ENCODE data around the gene NKX6-2.

NKX6-2 gene

DNA sequence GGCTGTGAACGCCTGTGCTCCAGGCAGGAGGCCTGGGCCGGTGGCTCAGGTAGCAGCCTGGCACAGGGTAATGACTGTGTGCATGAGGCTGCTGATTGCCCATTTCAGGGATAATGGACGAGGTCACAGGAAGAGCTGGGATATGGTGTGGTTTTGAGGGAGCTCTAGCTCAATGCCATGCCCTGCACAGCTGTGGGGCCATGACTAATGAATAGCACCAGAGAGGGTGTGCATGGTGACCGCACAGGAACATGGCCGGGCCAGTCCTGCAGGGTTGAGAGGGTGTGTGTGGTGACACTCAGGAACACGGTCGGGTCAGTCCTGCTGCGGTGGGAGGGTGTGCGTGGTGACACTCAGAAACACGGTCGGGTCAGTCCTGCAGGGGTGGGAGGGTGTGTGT lies 21.8 kb downstream of the NKX6-2 start:
- Histone ChIP-seq H3K27me3 (ENCODE audit: control insufficient read depth, insufficient read depth, low read length) (no peaks in the 10 kb centered on the region), H3K9ac (ENCODE audit: low read length) (no peak overlapping the region), H3K36me3 (ENCODE audit: control insufficient read depth, insufficient read depth, low read length) (peaks cover 7% of the 10 kb centered on the region), H3K27ac (ENCODE audit: low read depth, low read length) (no peak overlapping the region), H3K4me1 (ENCODE audit: control insufficient read depth, insufficient read depth, low read length) (no peaks in the 10 kb centered on the region), H3K4me3 (ENCODE audit: low read length) (no peak overlapping the region)

GRCh38 chr10:132763545-132763944 lies 22.4 kb downstream of the NKX6-2 start:
- Histone ChIP-seq H3K9ac (ENCODE audit: low read length) (no peak overlapping the region), H3K27ac (ENCODE audit: low read depth, low read length) (no peak overlapping the region), H3K27me3 (ENCODE audit: control insufficient read depth, insufficient read depth, low read length) (no peaks in the 10 kb centered on the region), H3K4me1 (ENCODE audit: control insufficient read depth, insufficient read depth, low read length) (no peaks in the 10 kb centered on the region), H3K4me3 (ENCODE audit: low read length) (no peak overlapping the region), H3K36me3 (ENCODE audit: control insufficient read depth, insufficient read depth, low read length) (peaks cover 7% of the 10 kb centered on the region)

GRCh38 chr10:132762267-132762666 lies 23.7 kb downstream of the NKX6-2 start:
- H3K4me1 ChIP-seq (ENCODE audit: control insufficient read depth, insufficient read depth, low read length): no peaks in the 10 kb centered on the region
- H3K27me3 ChIP-seq (ENCODE audit: control insufficient read depth, insufficient read depth, low read length): no peaks in the 10 kb centered on the region
- no peak overlapping the region for H3K27ac ChIP-seq (ENCODE audit: low read depth, low read length)
- peaks cover 10% of the 10 kb centered on the region for H3K36me3 ChIP-seq (ENCODE audit: control insufficient read depth, insufficient read depth, low read length)
- no peak overlapping the region for H3K9ac ChIP-seq (ENCODE audit: low read length)
- no peak overlapping the region for H3K4me3 ChIP-seq (ENCODE audit: low read length)

- Histone ChIP-seq H3K4me1 (ENCODE audit: control insufficient read depth, insufficient read depth, low read length) (no peaks in the 10 kb centered on the region), H3K27ac (ENCODE audit: low read depth, low read length) (no peak overlapping the region), H3K4me3 (ENCODE audit: low read length) (no peak overlapping the region), H3K9ac (ENCODE audit: low read length) (no peak overlapping the region), H3K36me3 (ENCODE audit: control insufficient read depth, insufficient read depth, low read length) (peaks cover 11% of the 10 kb centered on the region), H3K27me3 (ENCODE audit: control insufficient read depth, insufficient read depth, low read length) (no peaks in the 10 kb centered on the region)
Observed at GRCh38 chr10:132761395-132762060, 24.4 kb downstream of the NKX6-2 start.

- Histone ChIP-seq H3K9ac (ENCODE audit: low read length) (no peak overlapping the region), H3K27ac (ENCODE audit: low read depth, low read length) (no peak overlapping the region), H3K4me1 (ENCODE audit: control insufficient read depth, insufficient read depth, low read length) (no peaks in the 10 kb centered on the region), H3K4me3 (ENCODE audit: low read length) (no peak overlapping the region), H3K27me3 (ENCODE audit: control insufficient read depth, insufficient read depth, low read length) (no peaks in the 10 kb centered on the region), H3K36me3 (ENCODE audit: control insufficient read depth, insufficient read depth, low read length) (peaks cover 21% of the 10 kb centered on the region)
Observed at GRCh38 chr10:132758865-132759264, 27.1 kb downstream of the NKX6-2 start.

DNA sequence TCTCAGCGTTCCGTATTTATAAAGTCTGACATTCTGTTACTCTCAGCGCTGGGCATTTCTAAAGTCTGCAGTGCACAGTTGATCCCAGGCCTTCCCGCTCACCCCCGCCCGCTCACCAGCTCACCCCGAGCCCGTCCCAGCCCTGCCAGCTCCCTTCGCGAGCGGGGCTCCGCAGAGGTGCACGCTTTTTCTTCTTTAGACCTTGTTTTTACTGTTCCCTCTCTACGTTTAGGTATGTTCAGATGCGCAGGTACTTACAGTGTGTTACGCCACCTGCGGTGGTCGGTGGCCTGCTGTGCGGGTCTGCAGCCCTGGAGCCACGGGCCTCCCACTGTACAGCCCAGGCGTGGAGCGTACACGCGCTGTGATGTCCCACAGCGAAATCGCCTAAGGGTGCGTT lies 28.8 kb downstream of the NKX6-2 start:
- peaks cover 18% of the 10 kb centered on the region for H3K36me3 ChIP-seq (ENCODE audit: control insufficient read depth, insufficient read depth, low read length)
- no peak overlapping the region for H3K4me3 ChIP-seq (ENCODE audit: low read length)
- H3K27ac ChIP-seq (ENCODE audit: low read depth, low read length): no peak overlapping the region
- H3K27me3 ChIP-seq (ENCODE audit: control insufficient read depth, insufficient read depth, low read length): no peaks in the 10 kb centered on the region
- H3K4me1 ChIP-seq (ENCODE audit: control insufficient read depth, insufficient read depth, low read length): no peaks in the 10 kb centered on the region
- H3K9ac ChIP-seq (ENCODE audit: low read length): no peak overlapping the region

- no peaks in the 10 kb centered on the region for H3K4me1 ChIP-seq (ENCODE audit: control insufficient read depth, insufficient read depth, low read length)
- no peak overlapping the region for H3K4me3 ChIP-seq (ENCODE audit: low read length)
- no peak overlapping the region for H3K9ac ChIP-seq (ENCODE audit: low read length)
- peaks cover 15% of the 10 kb centered on the region for H3K36me3 ChIP-seq (ENCODE audit: control insufficient read depth, insufficient read depth, low read length)
- H3K27me3 ChIP-seq (ENCODE audit: control insufficient read depth, insufficient read depth, low read length): no peaks in the 10 kb centered on the region
- H3K27ac ChIP-seq (ENCODE audit: low read depth, low read length): no peak overlapping the region
Observed at GRCh38 chr10:132756591-132756990, 29.4 kb downstream of the NKX6-2 start.

DNA sequence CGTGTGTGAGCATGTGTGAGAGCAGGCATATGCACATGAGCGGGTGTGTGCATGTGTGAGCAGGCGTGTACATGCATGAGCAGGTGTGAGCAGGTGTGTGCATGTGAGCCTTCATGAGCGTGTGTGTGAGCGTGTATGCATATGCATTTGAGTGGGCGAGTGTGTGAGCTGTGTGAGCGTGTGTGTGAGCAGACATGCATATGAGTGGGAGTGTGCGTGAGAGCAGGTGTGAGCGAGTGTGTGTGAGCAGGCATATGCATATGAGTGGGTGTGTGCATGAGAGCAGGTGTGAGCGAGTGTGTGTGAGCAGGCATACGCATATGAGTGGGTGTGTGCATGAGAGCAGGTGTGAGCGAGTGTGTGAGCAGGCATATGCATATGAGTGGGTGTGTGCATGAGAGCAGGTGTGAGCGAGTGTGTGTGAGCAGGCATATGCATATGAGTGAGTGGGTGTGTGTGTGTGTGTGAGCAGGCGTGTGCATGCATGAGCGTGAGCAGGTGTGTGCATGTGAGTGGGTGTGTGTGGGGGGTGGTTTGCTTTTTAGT lies 30.7 kb downstream of the NKX6-2 start:
- peaks cover 17% of the 10 kb centered on the region for H3K36me3 ChIP-seq (ENCODE audit: control insufficient read depth, insufficient read depth, low read length)
- H3K4me1 ChIP-seq (ENCODE audit: control insufficient read depth, insufficient read depth, low read length): no peaks in the 10 kb centered on the region
- H3K27ac ChIP-seq (ENCODE audit: low read depth, low read length): no peak overlapping the region
- no peak overlapping the region for H3K4me3 ChIP-seq (ENCODE audit: low read length)
- H3K27me3 ChIP-seq (ENCODE audit: control insufficient read depth, insufficient read depth, low read length): no peaks in the 10 kb centered on the region
- H3K9ac ChIP-seq (ENCODE audit: low read length): no peak overlapping the region

DNA sequence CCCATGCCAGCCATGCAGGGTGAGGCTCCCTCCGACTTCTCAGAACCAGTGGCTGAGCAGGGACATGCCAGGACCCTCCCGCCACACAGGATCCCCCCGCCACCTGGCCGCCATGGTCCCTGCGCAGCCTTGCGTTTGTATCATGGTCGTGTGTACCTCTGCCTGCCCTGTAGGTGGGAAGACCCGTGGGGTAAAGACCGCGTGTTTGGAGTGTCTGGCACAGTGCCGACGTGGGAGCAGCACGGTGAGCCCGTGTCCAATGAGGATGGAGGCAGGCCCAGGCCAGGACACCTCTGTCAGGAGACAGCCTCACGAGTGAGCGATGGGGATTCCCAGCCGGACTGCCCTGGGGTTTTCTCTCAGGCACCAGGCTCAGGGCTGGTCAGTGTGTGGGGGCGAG lies 31.9 kb downstream of the NKX6-2 start:
- H3K4me1 ChIP-seq (ENCODE audit: control insufficient read depth, insufficient read depth, low read length): no peaks in the 10 kb centered on the region
- H3K4me3 ChIP-seq (ENCODE audit: low read length): no peak overlapping the region
- H3K27ac ChIP-seq (ENCODE audit: low read depth, low read length): no peak overlapping the region
- H3K27me3 ChIP-seq (ENCODE audit: control insufficient read depth, insufficient read depth, low read length): no peaks in the 10 kb centered on the region
- peaks cover 25% of the 10 kb centered on the region for H3K36me3 ChIP-seq (ENCODE audit: control insufficient read depth, insufficient read depth, low read length)
- H3K9ac ChIP-seq (ENCODE audit: low read length): no peak overlapping the region

DNA sequence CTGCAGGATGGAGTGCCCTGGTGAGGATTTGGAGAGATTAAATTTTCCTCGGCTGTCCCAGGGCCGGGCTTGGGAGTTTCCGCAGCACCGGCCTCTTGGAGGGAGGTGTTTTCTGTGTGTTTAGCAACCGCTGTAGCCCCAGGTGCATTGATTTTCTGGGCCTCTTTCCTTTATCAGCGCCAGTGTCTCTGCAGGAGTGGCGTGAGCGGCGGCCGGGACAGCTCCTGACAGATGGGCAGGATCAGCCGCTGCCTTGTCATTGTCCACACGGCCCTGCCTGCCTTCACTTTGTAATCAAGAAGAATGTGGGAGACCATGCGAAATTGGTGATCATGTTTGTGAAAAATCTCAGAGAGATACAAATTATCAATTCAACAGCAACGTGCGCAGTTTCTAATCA lies 32.4 kb downstream of the NKX6-2 start:
- no peak overlapping the region for H3K4me3 ChIP-seq (ENCODE audit: low read length)
- H3K4me1 ChIP-seq (ENCODE audit: control insufficient read depth, insufficient read depth, low read length): no peaks in the 10 kb centered on the region
- H3K9ac ChIP-seq (ENCODE audit: low read length): no peak overlapping the region
- H3K27me3 ChIP-seq (ENCODE audit: control insufficient read depth, insufficient read depth, low read length): no peaks in the 10 kb centered on the region
- H3K36me3 ChIP-seq (ENCODE audit: control insufficient read depth, insufficient read depth, low read length): peaks cover 25% of the 10 kb centered on the region
- no peak overlapping the region for H3K27ac ChIP-seq (ENCODE audit: low read depth, low read length)

GRCh38 chr10:132752961-132753360 lies 33.0 kb downstream of the NKX6-2 start:
- Histone ChIP-seq H3K27ac (ENCODE audit: low read depth, low read length) (no peak overlapping the region), H3K4me1 (ENCODE audit: control insufficient read depth, insufficient read depth, low read length) (no peaks in the 10 kb centered on the region), H3K27me3 (ENCODE audit: control insufficient read depth, insufficient read depth, low read length) (no peaks in the 10 kb centered on the region), H3K4me3 (ENCODE audit: low read length) (no peak overlapping the region), H3K36me3 (ENCODE audit: control insufficient read depth, insufficient read depth, low read length) (peaks cover 25% of the 10 kb centered on the region), H3K9ac (ENCODE audit: low read length) (no peak overlapping the region)

DNA sequence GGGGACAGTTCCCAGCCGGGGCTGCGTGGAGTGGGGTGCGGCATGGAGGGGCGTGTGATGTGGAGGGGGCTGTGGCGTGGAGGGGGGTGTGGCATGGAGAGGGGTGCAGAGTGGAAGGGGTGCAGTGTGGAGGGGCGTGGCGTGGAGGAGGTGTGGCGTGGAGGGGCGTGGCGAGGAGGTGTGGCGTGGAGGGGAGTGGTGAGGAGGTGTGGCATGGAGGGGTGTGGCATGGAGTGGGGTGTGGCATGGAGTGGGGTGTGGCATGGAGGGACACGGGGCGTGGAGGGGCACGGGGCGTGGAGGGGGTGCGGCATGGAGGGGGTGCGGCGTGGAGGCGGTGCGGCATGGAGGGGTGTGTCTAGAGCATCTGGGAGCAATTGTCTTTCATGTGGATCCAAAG lies 33.6 kb downstream of the NKX6-2 start:
- Histone ChIP-seq H3K27ac (ENCODE audit: low read depth, low read length) (no peak overlapping the region), H3K36me3 (ENCODE audit: control insufficient read depth, insufficient read depth, low read length) (peaks cover 23% of the 10 kb centered on the region), H3K4me1 (ENCODE audit: control insufficient read depth, insufficient read depth, low read length) (no peaks in the 10 kb centered on the region), H3K27me3 (ENCODE audit: control insufficient read depth, insufficient read depth, low read length) (no peaks in the 10 kb centered on the region), H3K4me3 (ENCODE audit: low read length) (no peak overlapping the region), H3K9ac (ENCODE audit: low read length) (no peak overlapping the region)

DNA sequence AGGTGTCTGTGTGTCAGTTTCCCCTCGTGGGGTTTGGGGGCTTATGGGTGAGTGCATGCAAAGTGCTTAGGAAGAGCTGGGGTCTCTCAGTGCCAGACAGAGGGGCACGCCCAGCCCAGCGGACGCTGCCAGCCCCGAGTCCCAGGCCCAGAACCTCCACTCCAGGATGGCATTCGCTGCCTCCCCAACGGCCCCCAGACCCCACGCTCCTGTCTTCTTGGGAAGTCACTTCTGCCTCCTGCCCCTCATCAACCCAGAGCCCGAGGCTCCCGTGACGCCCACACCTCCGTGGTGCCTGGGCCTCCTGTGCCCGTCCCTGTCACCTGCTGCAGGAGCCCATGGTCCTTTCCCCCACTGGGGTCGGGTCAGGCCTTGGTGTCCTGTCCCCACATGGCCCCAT lies 35.0 kb downstream of the NKX6-2 start:
- peaks cover 16% of the 10 kb centered on the region for H3K36me3 ChIP-seq (ENCODE audit: control insufficient read depth, insufficient read depth, low read length)

More for the DNA sequence above, 35.0 kb downstream of the NKX6-2 start:
- H3K4me1 ChIP-seq (ENCODE audit: control insufficient read depth, insufficient read depth, low read length): peaks cover 2% of the 10 kb centered on the region
- H3K9ac ChIP-seq (ENCODE audit: low read length): no peak overlapping the region
- no peaks in the 10 kb centered on the region for H3K27me3 ChIP-seq (ENCODE audit: control insufficient read depth, insufficient read depth, low read length)
- no peak overlapping the region for H3K27ac ChIP-seq (ENCODE audit: low read depth, low read length)
- no peak overlapping the region for H3K4me3 ChIP-seq (ENCODE audit: low read length)

Data from rectal smooth muscle tissue (tissue), 1 donor.